ENCODE measurements around the gene CMTM6. TPM values are rescaled to one million over a fixed set of nuclear protein-coding genes. Genes with fewer than 3 reads are reported as not detected.

The CMTM6 gene
- total and polyA plus RNA-seq, 2 of the 13 experiments (the other 11 are each of a cell fraction or from before 2014, with no cell fraction given): 25.6 to 55.7 TPM

- TF ChIP-seq MIER3 (CRISPR knock-in tag; IDR thresholded peaks at IDR 0.05; ENCODE audit: borderline replicate concordance) (no peak), ONECUT2 (CRISPR knock-in tag; IDR thresholded peaks at IDR 0.05) (no peak), ZNF441 (CRISPR knock-in tag; IDR thresholded peaks at IDR 0.05; ENCODE audit: borderline replicate concordance) (no peak), ZNF781 (CRISPR knock-in tag; IDR thresholded peaks at IDR 0.05; ENCODE audit: borderline replicate concordance, not compliant biosample characterization) (no peak)
These were observed 40.2 kb upstream of the CMTM6 start (continued) for GRCh38 chr3:32542807-32543206.

DNA sequence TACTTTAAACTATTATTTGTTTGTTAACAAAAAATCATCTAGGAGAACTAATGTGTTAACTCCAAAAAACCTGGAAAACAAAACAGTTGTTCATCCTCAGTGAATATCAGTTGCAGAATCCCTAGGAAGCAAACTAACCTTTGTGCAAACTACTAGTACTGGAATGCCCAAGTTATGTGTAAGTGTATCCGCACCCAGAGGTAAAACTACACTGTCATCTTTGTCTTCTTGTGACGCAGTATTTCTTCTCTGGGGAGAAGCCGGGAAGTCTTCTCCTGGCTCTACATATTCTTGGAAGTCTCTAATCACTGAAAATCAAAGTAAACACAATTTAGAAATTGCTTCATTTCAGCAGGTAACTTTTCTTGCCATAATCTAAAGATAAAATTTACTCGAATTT lies 38.2 kb upstream of the CMTM6 start:
- Histone ChIP-seq H3K4me2 (ENCODE audit: low read depth, low read length) (no peak overlapping the region), H3K4me3 (replicated peaks in 1 of 3; ENCODE audit: insufficient read depth in 1 of 3, low read depth in 2 of 3, low read length in 3 of 3) (no peak overlapping the region), H3K4me1 (ENCODE audit: insufficient read depth, low read length) (no peaks in the 10 kb centered on the region), H3K36me3 (replicated peaks in 1 of 2; ENCODE audit: control insufficient read depth in 1 of 2, insufficient read depth in 2 of 2, low read length in 2 of 2) (peaks cover 0 to 7% of the 10 kb centered on the region in 2 experiments; a peak in 2 of 5 replicates), H3K9me3 (ENCODE audit: low read length) (no peaks in the 10 kb centered on the region), H2AFZ (ENCODE audit: low read length) (no peak overlapping the region), H3K27me3 (ENCODE audit: control insufficient read depth in 1 of 2, insufficient read depth in 2 of 2, low read length in 2 of 2) (no peaks in the 10 kb centered on the region), H3K79me2 (ENCODE audit: insufficient read depth, low read length) (peaks cover 6% of the 10 kb centered on the region), H4K20me1 (ENCODE audit: insufficient read depth, low read length) (no peaks in the 10 kb centered on the region), H3K27ac (ENCODE audit: extremely low read length, insufficient read depth, low read length) (no peak overlapping the region), H3K9ac (ENCODE audit: insufficient read depth, low read depth, low read length) (no peak overlapping the region)
- FAIRE-seq (peak; percentile 56), ATAC-seq (no peak), DNase-seq (ENCODE audit: low spot score) (no peak)
- BruUV-seq (replicated peaks): no TSS peak
- WGBS (ENCODE audit: low lambda C conversion rate): 84% methylated on average over 4 of the region's 4 CpGs
- POLR2A ChIA-PET: no interaction called here
- CTCF ChIA-PET (ENCODE audit: low intra/inter-chr PET ratio, low total read pairs): no interaction called here
- intact Hi-C loops (cut with micrococcal nuclease; ENCODE audit: unreplicated experiment) (no loop called here), in situ Hi-C loops (cut with HindIII; ENCODE audit: extremely low pct_ligation_motif_present, low pct_unique_long_range_greater_than_20kb) (no loop called here)
- TF ChIP-seq ZNF260 (CRISPR knock-in tag; IDR thresholded peaks at IDR 0.05; ENCODE audit: borderline replicate concordance, low read depth) (no peak), ZNF136 (CRISPR knock-in tag; IDR thresholded peaks at IDR 0.05; ENCODE audit: low read depth) (no peak), ZNF256 (CRISPR knock-in tag; conservative IDR thresholded peaks at IDR 0.05) (no peak), ZNF788 (CRISPR knock-in tag; IDR thresholded peaks at IDR 0.05; ENCODE audit: borderline replicate concordance) (no peak), ZSCAN9 (CRISPR knock-in tag; IDR thresholded peaks at IDR 0.05; ENCODE audit: borderline replicate concordance) (no peak), DNMT1 (CRISPR knock-in tag; IDR thresholded peaks at IDR 0.05) (no peak), HNRNPUL1 (IDR thresholded peaks at IDR 0.05; ENCODE audit: low read depth, low read length) (no peak), BCL6 (CRISPR knock-in tag; IDR thresholded peaks at IDR 0.05) (no peak)
